K562 (cell line): ENCODE measurements around the gene C1QTNF6. TPM values are rescaled to one million over a fixed set of nuclear protein-coding genes. Genes with fewer than 3 reads are reported as not detected.

ENCODE experiments used
- CCAR2 ChIP-seq: fragments of 200-400 bp; formaldehyde crosslinking; IDR thresholded peaks from 2 replicates; pipeline ENCODE4 v1.6.1; 2017; ENCODE audit warnings: mild to moderate bottlenecking, low read depth, low read length
- LEF1 ChIP-seq: fragments of 450-650 bp; IDR thresholded peaks from 2 replicates; pipeline ENCODE4 v1.6.1; 2016; ENCODE audit warnings: mild to moderate bottlenecking
- NR1H2 ChIP-seq: sonication (generic); formaldehyde crosslinking; IDR thresholded peaks from 2 replicates; pipeline ENCODE4 v1.4.0; 2020; ENCODE audit warnings: mild to moderate bottlenecking, missing genetic modification reagents
- ZC3H4 ChIP-seq: sonication (generic); formaldehyde crosslinking; IDR thresholded peaks from 2 replicates; pipeline ENCODE4 v1.9.0; 2021; ENCODE audit warnings: missing genetic modification reagents, borderline replicate concordance
- ZNF408 ChIP-seq: fragments of 250-450 bp; sonication (Bioruptor Pico); IDR thresholded peaks from 2 replicates; pipeline ENCODE4 v1.4.0; 2020; ENCODE audit warnings: low read depth, mild to moderate bottlenecking, moderate library complexity
- ZNF699 ChIP-seq: fragments of 250-450 bp; sonication (Bioruptor Pico); IDR thresholded peaks from 2 replicates; pipeline ENCODE4 v1.8.0; 2021; ENCODE audit warnings: mild to moderate bottlenecking, moderate library complexity; ENCODE audit not compliant: insufficient replicate concordance
- polyA plus RNA-seq, 8 experiments: library from polyadenylated mRNA; depleted of rRNA in 4 of 8; stranded (reverse) in 5 of 8; unstranded in 3 of 8; fragments of >200 nt; fragmentation: Nextera tagmentation in 2 of 8; fragmentation: Illumina TruSeq in 1 of 8; extraction: Ambion mirVana in 2 of 8; extraction: Trizol in 1 of 8; gene quantifications; 2 replicates each; pipeline versions ENCODE4 v1.2.1 to v1.2.3, GENCODE V29; 2011 to 2014; ENCODE audit warnings: inconsistent platforms in 1 of 8, missing spikeins in 1 of 8
- total RNA-seq, 7 experiments: library from RNA; depleted of rRNA in 6 of 7; stranded (reverse); fragments of >200 nt in 6 of 7; fragmentation: Illumina TruSeq in 2 of 7; extraction: Trizol in 2 of 7; gene quantifications; 2 replicates each; pipeline versions ENCODE4 v1.2.1 to v1.2.3, GENCODE V29; 2011 to 2021; ENCODE audit warnings: low replicate concordance in 1 of 7
- TF ChIP-seq, protein P1 (sequence below), 2 experiments: fragments of 450-650 bp in 1 of 2; sonication (generic) in 1 of 2; formaldehyde crosslinking in 1 of 2; IDR thresholded peaks; 2 replicates each; pipeline versions ENCODE4 v1.7.1 to v1.9.0; 2016 to 2022; ENCODE audit warnings: inconsistent platforms in 1 of 2, mild to moderate bottlenecking in 1 of 2, missing genetic modification reagents in 1 of 2
- TF ChIP-seq, protein P2 (sequence below), 2 experiments: IDR thresholded peaks; 2 replicates each; pipeline ENCODE4 v1.6.1; 2011; ENCODE audit warnings: borderline replicate concordance in 1 of 2, control low read depth in 1 of 2, low read depth in 1 of 2, low read length in 1 of 2, mild to moderate bottlenecking in 1 of 2, mixed read lengths in 1 of 2, moderate library complexity in 1 of 2; ENCODE audit not compliant: insufficient read depth in 1 of 2, insufficient read length in 1 of 2, poor library complexity in 1 of 2, severe bottlenecking in 1 of 2; ENCODE audit errors: extremely low read depth in 1 of 2

The C1QTNF6 gene
- total and polyA plus RNA-seq, 9 of the 15 experiments (the other 6 are each of a cell fraction or from before 2014, with no cell fraction given) = 0.18 to 0.92 (median 0.55) TPM

GRCh38 chr22:37219533-37219932 is 31.5 kb upstream of the C1QTNF6 start (continued):
- TF ChIP-seq, protein P1, sequence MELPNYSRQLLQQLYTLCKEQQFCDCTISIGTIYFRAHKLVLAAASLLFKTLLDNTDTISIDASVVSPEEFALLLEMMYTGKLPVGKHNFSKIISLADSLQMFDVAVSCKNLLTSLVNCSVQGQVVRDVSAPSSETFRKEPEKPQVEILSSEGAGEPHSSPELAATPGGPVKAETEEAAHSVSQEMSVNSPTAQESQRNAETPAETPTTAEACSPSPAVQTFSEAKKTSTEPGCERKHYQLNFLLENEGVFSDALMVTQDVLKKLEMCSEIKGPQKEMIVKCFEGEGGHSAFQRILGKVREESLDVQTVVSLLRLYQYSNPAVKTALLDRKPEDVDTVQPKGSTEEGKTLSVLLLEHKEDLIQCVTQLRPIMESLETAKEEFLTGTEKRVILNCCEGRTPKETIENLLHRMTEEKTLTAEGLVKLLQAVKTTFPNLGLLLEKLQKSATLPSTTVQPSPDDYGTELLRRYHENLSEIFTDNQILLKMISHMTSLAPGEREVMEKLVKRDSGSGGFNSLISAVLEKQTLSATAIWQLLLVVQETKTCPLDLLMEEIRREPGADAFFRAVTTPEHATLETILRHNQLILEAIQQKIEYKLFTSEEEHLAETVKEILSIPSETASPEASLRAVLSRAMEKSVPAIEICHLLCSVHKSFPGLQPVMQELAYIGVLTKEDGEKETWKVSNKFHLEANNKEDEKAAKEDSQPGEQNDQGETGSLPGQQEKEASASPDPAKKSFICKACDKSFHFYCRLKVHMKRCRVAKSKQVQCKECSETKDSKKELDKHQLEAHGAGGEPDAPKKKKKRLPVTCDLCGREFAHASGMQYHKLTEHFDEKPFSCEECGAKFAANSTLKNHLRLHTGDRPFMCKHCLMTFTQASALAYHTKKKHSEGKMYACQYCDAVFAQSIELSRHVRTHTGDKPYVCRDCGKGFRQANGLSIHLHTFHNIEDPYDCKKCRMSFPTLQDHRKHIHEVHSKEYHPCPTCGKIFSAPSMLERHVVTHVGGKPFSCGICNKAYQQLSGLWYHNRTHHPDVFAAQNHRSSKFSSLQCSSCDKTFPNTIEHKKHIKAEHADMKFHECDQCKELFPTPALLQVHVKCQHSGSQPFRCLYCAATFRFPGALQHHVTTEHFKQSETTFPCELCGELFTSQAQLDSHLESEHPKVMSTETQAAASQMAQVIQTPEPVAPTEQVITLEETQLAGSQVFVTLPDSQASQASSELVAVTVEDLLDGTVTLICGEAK (IDR thresholded peaks at IDR 0.05) = no peak
- TF ChIP-seq, protein P1 (CRISPR knock-in tag; IDR thresholded peaks at IDR 0.05) = no peak
- TF ChIP-seq, protein P2, sequence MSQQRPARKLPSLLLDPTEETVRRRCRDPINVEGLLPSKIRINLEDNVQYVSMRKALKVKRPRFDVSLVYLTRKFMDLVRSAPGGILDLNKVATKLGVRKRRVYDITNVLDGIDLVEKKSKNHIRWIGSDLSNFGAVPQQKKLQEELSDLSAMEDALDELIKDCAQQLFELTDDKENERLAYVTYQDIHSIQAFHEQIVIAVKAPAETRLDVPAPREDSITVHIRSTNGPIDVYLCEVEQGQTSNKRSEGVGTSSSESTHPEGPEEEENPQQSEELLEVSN (IDR thresholded peaks at IDR 0.05; ENCODE audit: borderline replicate concordance in 1 of 2, extremely low read depth in 1 of 2, insufficient read depth in 1 of 2, insufficient read length in 1 of 2, low read depth in 1 of 2, low read length in 1 of 2, poor library complexity in 1 of 2, severe bottlenecking in 1 of 2) = no peak
- TF ChIP-seq CCAR2 (no peak), ZNF699 (CRISPR knock-in tag) (no peak), ZNF408 (CRISPR knock-in tag) (no peak), LEF1 (no peak), ZC3H4 (no peak), NR1H2 (CRISPR knock-in tag) (no peak)
